ENCODE data around the gene LYSMD4.
"Not testable (repeated sequence)": the region's sequence is repeated elsewhere in the genome, so short reads cannot be mapped to it uniquely, and the experiment has no call there.

Gene LYSMD4

GRCh38 chr15:99733268-99734039 is at the start of gene LYSMD4:
Gene LYSMD4 (minus strand): TSS chr15:99733437. CDS start chr15:99731999, 1,438 bp downstream.
- DNase-seq = peak; percentile 96

- DNase-seq = not testable (repeated sequence)
These were observed 48.8 kb upstream of the LYSMD4 start for GRCh38 chr15:99782029-99782428.

GRCh38 chr15:99777144-99777543 is 43.9 kb upstream of the LYSMD4 start:
- DNase-seq = no peak

GRCh38 chr15:99764522-99764921 is 31.3 kb upstream of the LYSMD4 start:
- DNase-seq = no peak

GRCh38 chr15:99763827-99764226 is 30.6 kb upstream of the LYSMD4 start:
- no peak for DNase-seq

DNA sequence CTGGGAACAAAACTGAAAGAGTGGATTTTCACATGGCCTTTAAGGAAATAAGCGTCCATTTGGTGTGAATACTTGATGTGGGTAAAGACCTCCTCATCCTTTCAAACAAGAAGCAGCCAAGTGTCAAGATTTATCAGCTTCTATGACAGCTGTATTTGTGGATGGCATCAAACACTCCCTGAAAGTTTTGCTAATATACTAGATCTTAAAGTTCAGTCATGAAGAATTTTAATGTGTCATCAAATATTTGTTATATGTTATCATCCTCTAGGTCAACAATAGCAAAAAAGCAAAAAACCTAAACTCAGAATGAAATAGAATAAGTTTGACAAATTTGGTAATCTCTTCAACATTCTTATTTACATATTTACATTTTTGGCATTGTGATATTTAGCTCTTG is 29.1 kb upstream of the LYSMD4 start:
- no peak for DNase-seq

DNA sequence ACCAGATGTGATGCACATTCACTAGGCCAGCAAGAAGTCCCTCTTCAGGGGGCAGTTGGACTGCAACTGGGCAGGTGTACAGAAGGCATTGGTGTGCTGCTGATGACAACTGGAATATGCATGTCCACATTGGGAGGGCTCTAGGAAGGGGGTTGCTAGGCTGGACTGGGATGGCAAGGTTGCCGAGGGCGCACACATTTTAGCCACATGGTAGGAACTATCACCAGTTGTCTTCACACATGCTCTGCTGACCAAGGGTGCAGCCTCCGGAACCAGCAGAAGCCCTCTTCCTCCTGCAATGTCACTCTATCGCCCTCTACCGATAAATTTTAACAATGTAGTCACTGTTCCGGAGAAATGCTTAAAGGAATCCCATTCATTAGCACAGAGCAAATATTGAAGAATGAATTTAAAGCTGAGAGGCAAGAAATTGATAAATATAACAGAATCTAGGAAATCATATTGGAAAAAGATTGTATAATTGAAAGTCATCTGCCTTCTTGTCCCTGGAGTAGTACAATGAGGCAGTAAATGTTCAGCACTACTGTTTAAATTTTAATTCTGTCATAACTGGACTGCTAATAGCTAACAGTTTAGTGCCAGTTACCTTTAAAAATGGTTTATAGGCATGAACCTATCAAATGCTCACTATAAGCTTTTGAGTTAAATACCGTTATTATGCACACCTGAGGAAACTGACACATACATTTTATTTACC is 22.6 kb upstream of the LYSMD4 start:
- peak; percentile 17 for DNase-seq

DNA sequence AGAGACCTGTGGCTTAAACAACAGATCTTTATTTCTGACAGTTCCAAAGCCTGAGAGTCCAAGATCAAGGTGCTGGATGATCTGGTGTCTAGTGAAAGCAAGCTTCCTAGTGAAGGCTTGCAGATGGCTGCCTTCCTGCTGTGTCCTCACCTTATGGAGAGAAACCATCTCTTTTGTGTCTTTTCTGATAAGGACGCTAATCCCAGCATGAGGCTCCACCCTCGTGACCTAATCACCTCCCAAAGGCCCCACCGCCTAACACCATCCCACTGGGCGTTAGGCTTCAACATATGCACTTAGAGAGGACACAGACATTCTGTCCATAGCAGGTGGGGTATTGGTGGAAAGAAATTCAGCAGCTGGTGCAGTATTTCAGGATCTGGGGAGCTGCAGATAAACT is 19.8 kb upstream of the LYSMD4 start:
- no peak for DNase-seq

GRCh38 chr15:99752556-99752955 is 19.3 kb upstream of the LYSMD4 start:
- no peak for DNase-seq

GRCh38 chr15:99750326-99750725 is 17.1 kb upstream of the LYSMD4 start:
- not testable (repeated sequence) for DNase-seq

- DNase-seq = no peak
These were observed 16.1 kb upstream of the LYSMD4 start for GRCh38 chr15:99749386-99749785.

DNA sequence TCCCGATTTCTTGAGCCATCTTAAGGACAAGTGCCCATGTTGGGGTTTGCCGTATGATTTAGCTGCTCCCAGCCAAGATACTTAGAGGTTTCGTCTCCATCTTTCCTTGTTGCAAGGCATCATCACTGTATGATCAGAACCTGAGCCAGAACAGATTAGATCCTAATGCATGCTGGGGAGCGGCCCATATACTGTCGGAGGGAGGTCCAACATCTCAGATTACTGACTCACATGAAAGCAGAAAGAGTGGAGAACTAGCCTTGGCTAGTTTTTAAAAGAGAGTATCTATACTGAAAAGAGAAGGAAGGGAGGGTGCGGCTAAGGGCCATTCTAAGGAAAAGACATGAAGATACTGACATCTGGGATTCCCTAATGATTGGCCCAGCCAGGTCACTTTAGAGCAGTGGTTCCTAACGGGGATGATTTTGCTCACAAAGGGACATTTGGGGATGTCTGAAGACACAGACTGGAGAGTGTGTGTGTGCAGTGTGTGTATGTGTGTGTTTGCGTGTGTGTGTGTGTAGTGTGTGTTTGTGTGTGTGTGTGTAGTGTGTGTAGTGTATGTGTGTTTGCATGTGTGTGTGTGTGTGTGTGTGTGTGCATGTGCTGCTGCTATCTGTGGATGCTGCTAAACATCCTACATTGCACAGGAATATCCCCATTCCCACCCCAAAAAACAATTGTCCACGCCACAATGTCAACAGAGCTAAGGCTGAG is 12.3 kb upstream of the LYSMD4 start:
- DNase-seq = no peak

DNA sequence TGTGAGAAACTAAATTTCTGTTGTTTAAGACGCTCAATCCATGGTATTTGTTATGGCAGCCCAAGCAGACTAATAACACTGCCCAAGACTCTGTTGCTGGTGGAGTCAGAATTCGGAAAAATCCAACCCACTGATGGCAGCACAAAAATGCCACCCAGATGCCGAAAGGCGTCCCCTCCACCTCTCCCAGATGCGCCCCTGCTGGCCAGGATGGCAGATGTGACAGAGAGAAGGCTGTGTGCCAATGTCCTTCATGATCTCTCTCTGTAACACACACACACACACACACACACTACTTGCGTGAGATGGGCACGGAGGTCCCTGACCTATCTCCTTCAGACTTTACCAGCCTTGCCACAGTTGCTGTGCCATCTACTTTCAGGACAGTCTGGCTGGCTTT is 10.9 kb upstream of the LYSMD4 start:
- DNase-seq = no peak

DNA sequence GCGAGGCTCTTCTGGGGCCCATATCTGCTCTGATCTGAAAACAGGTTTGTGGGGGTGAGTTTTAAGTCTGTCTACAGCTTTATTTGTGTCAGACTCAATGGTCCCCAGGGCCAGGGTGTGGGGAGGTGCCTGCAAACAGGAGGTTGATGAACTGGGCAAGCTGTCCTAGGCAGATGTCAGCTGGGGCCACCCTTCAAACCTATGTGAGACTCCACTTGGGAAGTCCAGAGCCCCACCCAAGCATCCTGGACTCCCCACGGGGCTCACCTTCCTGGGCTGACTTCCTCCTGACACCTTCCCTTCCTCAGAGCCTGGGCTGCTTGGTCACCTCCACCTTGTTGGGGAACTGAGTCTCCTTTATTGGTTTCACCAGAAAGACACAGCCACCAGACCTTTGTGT is 8.6 kb upstream of the LYSMD4 start:
- DNase-seq = no peak

GRCh38 chr15:99738021-99738847 is 5.0 kb upstream of the LYSMD4 start:
- no peak for DNase-seq

GRCh38 chr15:99736702-99737101 is 3.5 kb upstream of the LYSMD4 start:
- DNase-seq = no peak

DNA sequence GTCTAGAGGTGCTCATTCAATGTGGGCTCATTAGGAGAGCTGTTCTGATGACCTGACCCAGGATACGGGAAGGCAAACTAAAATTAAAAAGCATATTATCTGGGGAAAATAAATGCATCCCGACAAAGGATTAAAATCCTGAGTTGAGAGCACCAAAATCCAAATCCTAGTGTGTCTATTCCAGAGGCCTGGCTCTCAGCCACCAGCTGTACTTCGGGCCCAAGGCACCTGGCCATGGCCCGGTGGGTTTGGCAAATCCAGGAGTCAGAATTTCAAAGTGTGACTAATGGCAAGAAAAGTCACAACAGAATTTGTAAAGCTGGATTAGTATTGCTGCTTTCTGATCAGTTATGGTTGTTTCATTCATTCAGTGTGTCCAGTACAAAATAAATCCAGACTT is 2.6 kb upstream of the LYSMD4 start:
- no peak for DNase-seq

DNA sequence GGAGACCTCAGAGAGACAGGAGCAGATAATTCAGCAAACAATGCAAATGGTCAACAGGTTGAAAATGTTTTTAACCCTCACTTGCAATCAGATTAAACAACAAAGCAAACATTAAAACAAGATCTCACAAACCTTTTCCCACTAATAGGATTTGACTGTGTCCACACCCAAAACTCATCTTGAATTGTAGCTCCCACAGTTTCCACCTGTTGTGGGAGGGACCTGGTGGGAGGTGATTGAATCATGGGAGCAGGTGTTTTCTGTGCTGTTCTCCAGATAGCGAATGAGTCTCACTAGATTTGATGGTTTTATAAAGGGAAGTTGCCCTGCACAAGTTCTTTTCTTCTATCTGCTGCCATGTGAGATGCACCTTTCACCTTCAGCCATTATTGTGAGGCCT is 1.3 kb upstream of the LYSMD4 start:
- DNase-seq = no peak

DNA sequence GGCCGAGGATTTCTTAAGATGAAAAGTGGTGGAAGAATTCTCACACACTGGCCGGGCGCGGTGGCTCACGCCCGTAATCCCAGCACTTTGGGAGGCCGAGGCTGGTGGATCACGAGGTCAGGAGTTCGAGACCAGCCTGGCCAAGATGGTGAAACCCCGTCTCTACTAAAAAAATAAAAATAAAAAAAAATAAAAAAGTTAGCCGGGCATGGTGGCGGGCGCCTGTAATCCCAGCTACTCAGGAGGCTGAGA is 729 bp upstream of the LYSMD4 start:
- not testable (repeated sequence) for DNase-seq

DNA sequence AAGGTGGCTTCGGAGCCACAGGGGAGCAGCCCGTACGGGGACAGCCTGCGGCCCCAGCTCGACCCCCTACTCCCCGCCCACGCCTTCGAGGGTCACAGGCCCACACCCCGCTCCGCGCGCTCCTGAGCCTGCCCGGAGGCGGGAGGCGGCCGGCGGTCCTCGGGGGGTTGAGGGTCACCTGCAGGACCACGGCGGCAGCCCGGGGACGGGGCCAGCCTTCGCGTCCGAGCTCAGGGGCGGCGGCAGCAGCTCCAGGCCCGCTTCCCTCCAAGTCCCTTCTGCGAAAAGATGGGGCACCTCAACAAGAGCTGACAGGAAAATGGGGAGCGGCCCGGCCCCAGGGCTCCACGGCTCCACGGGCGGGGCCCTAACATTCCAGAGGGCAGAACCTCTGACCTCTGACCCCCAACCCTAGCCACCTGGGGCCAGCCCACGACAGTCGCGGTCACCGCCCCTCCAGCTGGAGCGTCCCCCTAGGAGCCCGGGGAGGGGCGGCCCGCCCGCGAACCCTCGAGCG is 428 bp downstream of the LYSMD4 start:
- DNase-seq = no peak

DNA sequence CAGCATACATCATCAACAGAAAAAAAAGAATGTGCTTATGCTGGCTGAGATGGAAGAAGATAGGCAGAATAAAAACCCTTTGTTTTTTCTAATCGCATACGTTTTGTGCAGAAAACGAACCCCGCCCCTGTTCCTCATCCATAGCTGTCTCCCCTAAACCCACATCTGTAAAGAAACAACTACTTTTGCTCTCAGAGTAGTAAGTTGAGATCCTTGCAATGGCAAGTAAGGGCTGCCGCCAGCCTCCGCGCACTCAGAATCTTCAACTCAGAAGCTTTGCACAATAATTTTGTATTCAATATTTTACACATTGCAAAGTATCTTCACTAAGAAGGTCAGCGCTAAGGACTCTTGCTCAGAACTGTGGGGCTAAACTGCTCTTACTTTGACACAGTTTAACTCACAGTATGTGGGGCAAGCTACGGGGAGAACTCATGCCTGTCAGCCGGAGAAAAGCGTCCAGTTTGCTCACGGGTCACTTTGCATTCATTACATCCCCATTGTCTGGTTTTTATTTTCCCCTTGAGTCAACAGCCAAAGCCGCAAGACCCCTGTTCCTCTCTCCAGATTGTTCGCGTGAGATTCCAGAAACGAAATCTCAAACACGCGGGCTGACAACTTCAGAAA is 1.0 kb downstream of the LYSMD4 start:
- no peak for DNase-seq

GRCh38 chr15:99731336-99732123 is 1.7 kb downstream of the LYSMD4 start:
- DNase-seq = no peak
